Trophoblast cell (in vitro differentiated cells and primary cell): Measurements from ENCODE around the gene IGSF9.
A peak's percentile ranks its signal among the peaks of the same experiment; 100 is the strongest.

Experiments
- DNase-seq, 2 donors: peaks; one replicate each; pipeline ENCODE4 v3.0.0-alpha.2; 2016
- H2AFZ ChIP-seq: 2 replicates; pipeline ENCODE4 v1.6.1; 2013; ENCODE audit warnings: low read length, moderate library complexity, mild to moderate bottlenecking; ENCODE audit not compliant: insufficient read depth, poor library complexity
- H2AK5ac ChIP-seq: 2 replicates; pipeline ENCODE4 v1.6.1; 2013; ENCODE audit warnings: mild to moderate bottlenecking, low read length
- H2BK120ac ChIP-seq: 2 replicates; pipeline ENCODE4 v1.6.1; 2013; ENCODE audit warnings: low read length, mild to moderate bottlenecking, moderate library complexity; ENCODE audit not compliant: insufficient read depth, poor library complexity
- H2BK12ac ChIP-seq: 2 replicates; pipeline ENCODE4 v1.6.1; 2013; ENCODE audit warnings: mild to moderate bottlenecking, low read length, moderate library complexity
- H2BK5ac ChIP-seq: 2 replicates; pipeline ENCODE4 v1.6.1; 2013; ENCODE audit warnings: low read length, low read depth, moderate library complexity, mild to moderate bottlenecking; ENCODE audit not compliant: poor library complexity
- H3K14ac ChIP-seq: 2 replicates; pipeline ENCODE4 v1.6.1; 2013; ENCODE audit warnings: mild to moderate bottlenecking, low read length
- H3K18ac ChIP-seq: 2 replicates; pipeline ENCODE4 v1.6.1; 2013; ENCODE audit warnings: mild to moderate bottlenecking, low read length
- H3K23ac ChIP-seq: 2 replicates; pipeline ENCODE4 v1.6.1; 2013; ENCODE audit warnings: low read length
- H3K27ac ChIP-seq: 2 replicates; pipeline ENCODE4 v1.5.1; 2013; ENCODE audit warnings: low read depth, mild to moderate bottlenecking, inconsistent platforms, low read length, moderate library complexity
- H3K27me3 ChIP-seq: 2 replicates; pipeline ENCODE4 v1.6.1; 2013; ENCODE audit warnings: inconsistent platforms, mild to moderate bottlenecking, low read length, moderate library complexity; ENCODE audit not compliant: insufficient read depth
- H3K36me3 ChIP-seq, 2 experiments: 1 replicate in 1 of 2; 2 replicates in 1 of 2; pipeline ENCODE4 v1.6.1; 2013; ENCODE audit warnings: low read length in 2 of 2, mild to moderate bottlenecking in 2 of 2, moderate library complexity in 1 of 2; ENCODE audit not compliant: insufficient read depth in 2 of 2, control insufficient read depth in 1 of 2
- H3K4ac ChIP-seq: 2 replicates; pipeline ENCODE4 v1.6.1; 2013; ENCODE audit warnings: low read depth, mild to moderate bottlenecking, low read length, moderate library complexity
- H3K4me1 ChIP-seq, 2 experiments: 1 replicate in 1 of 2; 2 replicates in 1 of 2; pipeline ENCODE4 v1.6.1; 2013; ENCODE audit warnings: low read length in 2 of 2, mild to moderate bottlenecking in 2 of 2, moderate library complexity in 1 of 2; ENCODE audit not compliant: insufficient read depth in 2 of 2, control insufficient read depth in 1 of 2
- H3K4me2 ChIP-seq: 2 replicates; pipeline ENCODE4 v1.6.1; 2013; ENCODE audit warnings: inconsistent platforms, mild to moderate bottlenecking, low read length, moderate library complexity
- H3K4me3 ChIP-seq: 2 replicates; pipeline ENCODE4 v1.5.1; 2013; ENCODE audit warnings: mild to moderate bottlenecking, low read depth, low read length, inconsistent platforms
- H3K79me1 ChIP-seq: one replicate; pipeline ENCODE4 v1.6.1; 2013; ENCODE audit warnings: low read length
- H3K79me2 ChIP-seq: 2 replicates; pipeline ENCODE4 v1.6.1; 2013; ENCODE audit warnings: low read length, mild to moderate bottlenecking; ENCODE audit not compliant: control insufficient read depth, insufficient read depth, poor library complexity
- H3K9ac ChIP-seq: 2 replicates; pipeline ENCODE4 v1.6.1; 2013; ENCODE audit warnings: mild to moderate bottlenecking, low read length
- H3K9me3 ChIP-seq: 2 replicates; pipeline ENCODE4 v1.6.1; 2013; ENCODE audit warnings: low read depth, mild to moderate bottlenecking, control low read depth, inconsistent platforms, low read length; ENCODE audit not compliant: insufficient read depth
- H4K12ac ChIP-seq: 2 replicates; pipeline ENCODE4 v1.6.1; 2013; ENCODE audit warnings: low read depth, mild to moderate bottlenecking, low read length, moderate library complexity
- H4K8ac ChIP-seq: 2 replicates; pipeline ENCODE4 v1.6.1; 2013; ENCODE audit warnings: low read depth, mild to moderate bottlenecking, low read length, moderate library complexity
- H4K91ac ChIP-seq: one replicate; pipeline ENCODE4 v1.6.1; 2013; ENCODE audit warnings: low read depth, mild to moderate bottlenecking, low read length, moderate library complexity
- WGBS: extraction: QIAGEN DNeasy Blood & Tissue Kit; methylation state at CpG from one replicate; pipeline ENCODE4 v1.1.7; 2013; ENCODE audit warnings: missing lambda C conversion rate; ENCODE audit not compliant: insufficient read length, insufficient coverage; ENCODE audit errors: extremely low coverage; 5-methylcytosine and 5-hydroxymethylcytosine counted together

IGSF9 gene

GRCh38 chr1:159881622-159882526, 63.5 kb downstream of the IGSF9 start:
- Histone ChIP-seq H3K4me3 (no peak overlapping the region), H3K9ac (no peak overlapping the region), H3K27ac (no peak overlapping the region), H3K36me3 (no peaks in the 10 kb centered on the region), H4K91ac (no peak overlapping the region), H3K4ac (no peak overlapping the region), H2AK5ac (no peak overlapping the region), H3K4me2 (no peak overlapping the region), H2AFZ (no peak overlapping the region), H3K79me1 (no peaks in the 10 kb centered on the region), H3K4me1 (no peaks in the 10 kb centered on the region), H3K23ac (no peak overlapping the region), H3K18ac (no peak overlapping the region), H2BK12ac (no peak overlapping the region), H4K8ac (no peak overlapping the region), H4K12ac (no peak overlapping the region), H3K9me3 (no peaks in the 10 kb centered on the region), H3K79me2 (no peaks in the 10 kb centered on the region), H2BK5ac (no peak overlapping the region), H2BK120ac (no peak overlapping the region), H3K14ac (no peak overlapping the region), H3K27me3 (no peaks in the 10 kb centered on the region)
- no CpG with 5 or more reads among the region's 6 CpGs for WGBS
- DNase-seq = peak; percentile 96 to 97

GRCh38 chr1:159880430-159880829, 65.0 kb downstream of the IGSF9 start:
- no peak overlapping the region for H2BK120ac ChIP-seq
- no peak overlapping the region for H3K23ac ChIP-seq
- no peaks in the 10 kb centered on the region for H3K79me2 ChIP-seq
- no peaks in the 10 kb centered on the region for H3K9me3 ChIP-seq
- no peak overlapping the region for H2BK12ac ChIP-seq
- H3K4ac ChIP-seq = no peak overlapping the region
- no CpG with 5 or more reads among the region's 3 CpGs for WGBS
- H3K4me3 ChIP-seq = no peak overlapping the region
- H3K9ac ChIP-seq = no peak overlapping the region
- no peak overlapping the region for H3K14ac ChIP-seq
- H3K27ac ChIP-seq = no peak overlapping the region
- no peaks in the 10 kb centered on the region for H3K79me1 ChIP-seq
- no peak overlapping the region for H4K91ac ChIP-seq
- H4K8ac ChIP-seq = no peak overlapping the region
- no peaks in the 10 kb centered on the region for H3K36me3 ChIP-seq
- H4K12ac ChIP-seq = no peak overlapping the region
- no peaks in the 10 kb centered on the region for H3K27me3 ChIP-seq
- no peak overlapping the region for H2BK5ac ChIP-seq
- H3K18ac ChIP-seq = no peak overlapping the region
- no peak overlapping the region for H3K4me2 ChIP-seq
- H2AK5ac ChIP-seq = no peak overlapping the region
- no peak for DNase-seq
- no peaks in the 10 kb centered on the region for H3K4me1 ChIP-seq
- H2AFZ ChIP-seq = no peak overlapping the region

- no peak overlapping the region for H2BK120ac ChIP-seq
- H3K4me2 ChIP-seq = no peak overlapping the region
- H3K36me3 ChIP-seq = no peaks in the 10 kb centered on the region
- no peak overlapping the region for H4K12ac ChIP-seq
- H3K27ac ChIP-seq = no peak overlapping the region
- no peak overlapping the region for H3K18ac ChIP-seq
- WGBS = no CpG with 5 or more reads among the region's 4 CpGs
- no peak overlapping the region for H4K8ac ChIP-seq
- H3K4me1 ChIP-seq = no peaks in the 10 kb centered on the region
- H3K9ac ChIP-seq = no peak overlapping the region
- H2AK5ac ChIP-seq = no peak overlapping the region
- no peak overlapping the region for H2AFZ ChIP-seq
- H2BK12ac ChIP-seq = no peak overlapping the region
- H3K9me3 ChIP-seq = no peaks in the 10 kb centered on the region
- H3K23ac ChIP-seq = no peak overlapping the region
- no peaks in the 10 kb centered on the region for H3K79me2 ChIP-seq
- H3K79me1 ChIP-seq = no peaks in the 10 kb centered on the region
- H3K27me3 ChIP-seq = no peaks in the 10 kb centered on the region
- no peak overlapping the region for H2BK5ac ChIP-seq
- H4K91ac ChIP-seq = no peak overlapping the region
- no peak overlapping the region for H3K4ac ChIP-seq
- no peak overlapping the region for H3K4me3 ChIP-seq
- no peak overlapping the region for H3K14ac ChIP-seq
- DNase-seq = peak; percentile 33 to 76
Observed at GRCh38 chr1:159879977-159880376, 65.4 kb downstream of the IGSF9 start.

GRCh38 chr1:159879136-159879535, 66.3 kb downstream of the IGSF9 start:
- no peak overlapping the region for H3K27ac ChIP-seq
- H3K4me1 ChIP-seq = no peaks in the 10 kb centered on the region
- no peak overlapping the region for H2BK12ac ChIP-seq
- H3K79me2 ChIP-seq = no peaks in the 10 kb centered on the region
- H2BK120ac ChIP-seq = no peak overlapping the region
- no peak overlapping the region for H3K4me3 ChIP-seq
- H3K36me3 ChIP-seq = no peaks in the 10 kb centered on the region
- no peak overlapping the region for H3K14ac ChIP-seq
- H3K79me1 ChIP-seq = no peaks in the 10 kb centered on the region
- H3K9me3 ChIP-seq = no peaks in the 10 kb centered on the region
- no peak for DNase-seq
- no peak overlapping the region for H3K4ac ChIP-seq
- no CpG with 5 or more reads among the region's 3 CpGs for WGBS
- H2BK5ac ChIP-seq = no peak overlapping the region
- H3K23ac ChIP-seq = no peak overlapping the region
- H3K4me2 ChIP-seq = no peak overlapping the region
- H2AK5ac ChIP-seq = no peak overlapping the region
- no peak overlapping the region for H4K12ac ChIP-seq
- no peak overlapping the region for H4K91ac ChIP-seq
- no peak overlapping the region for H3K9ac ChIP-seq
- no peak overlapping the region for H2AFZ ChIP-seq
- H4K8ac ChIP-seq = no peak overlapping the region
- H3K27me3 ChIP-seq = no peaks in the 10 kb centered on the region
- H3K18ac ChIP-seq = no peak overlapping the region
